T47D (cell line): Measurements from ENCODE around the gene BRMS1.
"Not testable (repeated sequence)": the region's sequence is repeated elsewhere in the genome, so short reads cannot be mapped to it uniquely, and the experiment has no call there.

Experiments used
- DNase-seq, 2 experiments: peaks; one replicate each; pipeline versions ENCODE4 v3.0.0 to v3.0.0-alpha.2; 2011 to 2012; ENCODE audit warnings: low read depth in 1 of 2, low spot score in 1 of 2
- JUND ChIP-seq: IDR thresholded peaks from 2 replicates; pipeline ENCODE4 v1.6.1; 2012; ENCODE audit warnings: low read depth
- in situ Hi-C: cut with HindIII; loops from 2 replicates; pipeline ENCODE4 v1.10.0; 2016; ENCODE audit warnings: low sequenced_read_pairs, low pct_unique_long_range_greater_than_20kb

The BRMS1 gene

DNA sequence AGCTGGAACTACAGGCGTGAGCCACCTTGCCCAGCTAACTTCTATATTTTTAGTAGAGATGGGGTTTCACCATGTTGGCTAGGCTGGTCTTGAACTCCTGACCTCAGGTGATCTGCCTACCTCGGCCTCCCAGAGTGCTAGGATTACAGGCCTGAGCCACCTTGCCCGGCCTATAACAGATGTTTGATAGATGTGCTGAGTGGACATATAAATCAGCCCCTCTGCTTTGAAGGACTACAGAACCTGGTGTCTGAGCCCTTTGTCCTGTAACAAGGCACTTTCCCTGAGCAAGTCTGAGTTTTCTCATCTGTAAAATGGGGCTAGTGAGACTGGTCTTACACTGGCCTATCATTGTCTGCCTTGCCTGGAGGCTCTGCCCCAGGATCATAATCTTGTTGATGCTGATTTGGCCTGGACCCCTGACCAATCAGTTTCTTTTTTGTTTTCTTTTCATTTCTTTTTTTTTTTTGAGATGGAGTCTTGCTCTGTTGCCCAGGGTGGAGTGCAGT is 15.7 kb downstream of the BRMS1 start:
- no peak for DNase-seq
- in situ Hi-C loops: no loop called here
- no peak for TF ChIP-seq JUND

DNA sequence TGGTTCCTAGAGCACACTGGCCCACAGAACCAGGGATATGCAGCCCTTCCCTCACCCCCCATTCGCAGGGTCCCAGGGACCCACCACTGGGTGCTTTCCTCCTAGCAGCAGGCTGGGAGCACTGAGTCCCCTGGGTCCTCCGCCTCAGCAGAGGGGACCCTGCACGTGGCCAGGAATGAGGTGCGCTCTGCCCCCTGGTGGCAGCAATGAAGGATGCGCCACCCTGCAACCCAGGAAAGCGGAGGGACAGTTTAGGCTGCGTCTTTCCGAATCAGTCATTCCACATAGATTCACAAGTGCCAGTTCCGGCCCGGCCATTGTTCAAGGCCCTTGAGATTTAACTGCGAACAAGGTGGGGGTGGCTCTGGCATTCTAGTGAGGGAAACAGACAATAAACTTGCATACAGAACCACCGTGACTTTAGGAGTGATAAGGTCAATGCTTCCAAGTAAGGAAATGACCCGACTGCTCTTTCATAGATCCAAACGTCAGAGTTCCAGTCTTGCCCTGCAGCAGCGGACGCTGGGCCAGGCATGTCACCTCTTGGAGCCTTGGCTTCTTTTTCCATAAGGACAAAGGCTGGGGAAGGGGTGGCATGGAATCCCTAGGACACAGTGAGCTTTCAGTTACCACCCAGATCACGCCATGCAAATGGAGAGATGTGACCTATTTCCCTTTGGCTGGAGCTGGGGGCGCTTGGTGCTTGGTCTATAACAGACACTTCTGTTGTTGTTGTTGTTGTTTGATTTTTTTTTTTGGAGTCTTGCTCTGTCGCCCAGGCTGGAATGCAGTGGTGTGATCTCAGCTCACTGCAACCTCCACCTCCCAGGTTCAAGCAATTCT is 16.4 kb downstream of the BRMS1 start:
- in situ Hi-C loops: no loop called here
- DNase-seq: peak; percentile 78 to 90
- TF ChIP-seq JUND: no peak

- no peak for TF ChIP-seq JUND
- DNase-seq: no peak
- in situ Hi-C loops: no loop called here
These were observed 16.9 kb downstream of the BRMS1 start for GRCh38 chr11:66328031-66328301.

- in situ Hi-C loops: no loop called here
- no peak for TF ChIP-seq JUND
- DNase-seq: no peak
These were observed 17.5 kb downstream of the BRMS1 start for GRCh38 chr11:66327171-66328030.

GRCh38 chr11:66326261-66327111 is 18.4 kb downstream of the BRMS1 start:
- in situ Hi-C loops: no loop called here
- no peak for TF ChIP-seq JUND
- no peak for DNase-seq

- no peak for TF ChIP-seq JUND
- no peak for DNase-seq
- in situ Hi-C loops: no loop called here
These were observed 19.6 kb downstream of the BRMS1 start for GRCh38 chr11:66325263-66325671.

GRCh38 chr11:66324664-66325063 is 20.2 kb downstream of the BRMS1 start:
- no peak for DNase-seq
- in situ Hi-C loops: no loop called here
- TF ChIP-seq JUND: no peak

DNA sequence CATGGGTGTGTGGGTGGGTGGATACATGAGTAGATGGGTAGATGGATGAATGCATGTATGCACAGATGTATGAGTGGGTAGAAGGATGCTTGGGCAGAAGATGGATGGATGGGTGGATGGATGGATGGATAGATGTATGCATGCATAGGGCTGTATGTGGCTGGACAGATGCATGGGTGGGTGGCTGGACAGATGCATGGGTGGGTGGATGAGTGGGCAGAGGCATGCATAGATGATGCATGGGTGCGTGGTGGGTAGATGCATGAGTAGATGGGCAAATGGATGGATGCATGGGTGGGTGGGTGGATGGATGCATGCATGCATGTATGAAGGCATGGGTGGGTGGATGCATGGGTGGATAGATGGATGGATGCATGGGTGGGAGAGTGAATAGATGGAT is 21.2 kb downstream of the BRMS1 start:
- in situ Hi-C loops: no loop called here
- DNase-seq: no peak
- TF ChIP-seq JUND: no peak

DNA sequence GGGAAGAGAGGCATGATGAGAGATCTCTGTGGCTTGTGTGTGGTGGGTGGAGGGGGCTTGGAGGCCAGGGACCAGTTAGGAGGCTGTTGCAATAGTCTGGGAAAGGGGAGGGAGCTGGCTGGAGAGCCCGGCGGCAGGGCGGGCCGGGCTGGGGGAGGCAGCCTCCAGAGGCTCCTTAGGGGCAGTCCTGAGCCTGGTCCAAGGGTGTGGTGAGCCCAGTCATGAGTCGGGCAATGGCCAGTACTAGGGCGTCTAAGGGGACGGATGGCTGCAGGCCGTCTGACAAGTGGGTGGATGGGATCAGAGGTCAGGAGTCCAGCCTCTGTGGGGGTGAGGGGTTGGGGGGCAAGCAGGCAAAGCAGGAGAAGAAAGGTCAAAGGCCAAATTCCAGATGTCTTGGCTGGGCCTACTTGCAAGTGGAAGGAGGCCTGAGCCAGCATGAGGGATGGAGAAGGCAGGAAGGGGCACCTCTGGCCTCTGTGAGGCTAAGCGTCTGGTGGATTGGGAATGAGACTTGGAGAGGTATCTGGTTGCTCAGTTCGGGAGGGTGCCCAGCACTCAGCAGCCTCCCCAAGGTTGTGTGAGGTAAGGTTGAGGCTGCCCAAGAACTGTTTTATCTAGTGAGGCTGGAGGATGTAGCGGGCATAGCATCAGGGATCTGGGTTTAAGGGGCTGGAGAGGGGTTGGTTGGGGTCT is 22.0 kb downstream of the BRMS1 start:
- in situ Hi-C loops: no loop called here
- DNase-seq: no peak
- no peak for TF ChIP-seq JUND

GRCh38 chr11:66321606-66322005 is 23.3 kb downstream of the BRMS1 start:
- no peak for DNase-seq
- in situ Hi-C loops: no loop called here
- TF ChIP-seq JUND: no peak

DNA sequence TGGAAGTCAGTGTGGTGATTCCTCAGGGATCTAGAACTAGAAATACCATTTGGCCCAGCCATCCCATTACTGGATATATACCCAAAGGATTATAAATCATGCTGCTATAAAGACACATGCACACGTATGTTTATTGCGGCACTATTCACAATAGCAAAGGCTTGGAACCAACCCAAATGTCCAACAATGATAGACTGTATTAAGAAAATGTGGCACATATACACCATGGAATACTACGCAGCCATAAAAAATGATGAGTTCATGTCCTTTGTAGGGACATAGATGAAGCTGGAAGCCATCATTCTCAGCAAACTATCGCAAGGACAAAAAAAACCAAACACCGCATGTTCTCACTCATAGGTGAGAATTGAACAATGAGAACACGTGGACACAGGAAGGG is 24.2 kb downstream of the BRMS1 start:
- DNase-seq, in situ Hi-C loops: not testable (repeated sequence)

DNA sequence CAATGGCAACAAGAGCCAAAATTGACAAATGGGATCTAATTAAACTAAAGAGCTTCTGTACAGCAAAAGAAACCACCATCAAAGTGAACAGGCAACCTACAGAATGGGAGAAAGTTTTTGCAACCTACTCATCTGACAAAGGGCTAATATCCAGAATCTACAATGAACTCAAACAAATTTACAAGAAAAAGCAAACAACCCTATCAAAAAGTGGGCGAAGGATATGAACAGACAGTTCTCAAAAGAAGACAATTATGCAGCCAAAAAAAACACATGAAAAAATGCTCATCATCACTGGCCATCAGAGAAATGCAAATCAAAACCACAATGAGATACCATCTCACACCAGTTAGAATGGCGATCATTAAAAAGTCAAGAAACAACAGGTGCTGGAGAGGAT is 24.6 kb downstream of the BRMS1 start:
- in situ Hi-C loops, DNase-seq: not testable (repeated sequence)
